HG02885 (cell line): Measurements from ENCODE around the gene PET100.

Experiments used
- ATAC-seq: cut with Tn5 transposase; IDR thresholded peaks from one replicate; pipeline ENCODE4 v1.9.1; 2021; ENCODE audit warnings: mild to moderate bottlenecking; ENCODE audit not compliant: unreplicated experiment, poor library complexity

The PET100 gene

GRCh38 chr19:7629347-7630054 lies at the start of gene PET100, which contains the start of gene XAB2:
PET100 (plus strand) TSS chr19:7629793; CDS start chr19:7629834, 41 bp downstream.
XAB2 (minus strand) TSS chr19:7629545; CDS start chr19:7629527, 18 bp downstream.
- peak; percentile 91 for ATAC-seq

DNA sequence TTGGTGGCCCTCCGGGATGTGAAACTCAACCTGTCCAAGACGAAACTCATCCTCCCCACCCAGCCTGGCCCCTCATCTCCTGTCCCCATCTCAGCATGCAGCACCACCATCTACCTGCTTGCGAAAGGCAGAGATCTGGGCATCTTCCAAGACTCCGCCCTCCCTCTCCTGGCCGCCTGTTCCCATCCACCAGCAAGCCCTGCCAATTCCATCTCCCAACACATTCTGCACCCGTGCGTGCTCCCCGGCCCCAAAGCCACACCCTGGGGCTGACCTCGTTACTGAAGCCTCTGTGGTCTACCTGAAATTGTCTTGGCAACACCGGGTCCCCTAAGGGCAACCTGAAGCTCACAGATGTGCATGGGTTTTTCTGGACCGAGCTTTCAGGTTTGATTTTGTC lies 47.1 kb upstream of the PET100 start:
- ATAC-seq: no peak

- ATAC-seq: no peak
Measured at GRCh38 chr19:7589822-7590221, 39.8 kb upstream of the PET100 start.

DNA sequence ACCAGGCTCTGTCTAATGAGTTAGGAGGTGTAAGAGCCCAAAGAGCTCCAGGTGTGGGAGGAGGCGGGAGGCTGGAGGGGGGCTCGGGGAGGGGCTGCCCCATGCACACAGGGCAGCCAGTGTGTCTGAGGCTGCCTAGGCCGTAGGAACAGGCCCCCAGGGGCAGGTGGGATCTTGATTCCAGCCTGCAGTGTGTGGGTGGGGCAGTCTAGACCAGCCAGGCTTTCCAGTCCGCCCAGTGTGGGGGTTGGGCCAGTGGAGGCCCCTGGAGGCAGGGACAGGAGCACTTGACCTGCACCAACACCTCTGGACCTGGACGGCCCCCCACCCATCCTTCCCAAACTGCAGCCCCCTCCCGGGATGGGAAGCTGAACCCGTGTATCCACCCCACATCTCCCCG lies 39.3 kb upstream of the PET100 start:
- ATAC-seq: no peak

DNA sequence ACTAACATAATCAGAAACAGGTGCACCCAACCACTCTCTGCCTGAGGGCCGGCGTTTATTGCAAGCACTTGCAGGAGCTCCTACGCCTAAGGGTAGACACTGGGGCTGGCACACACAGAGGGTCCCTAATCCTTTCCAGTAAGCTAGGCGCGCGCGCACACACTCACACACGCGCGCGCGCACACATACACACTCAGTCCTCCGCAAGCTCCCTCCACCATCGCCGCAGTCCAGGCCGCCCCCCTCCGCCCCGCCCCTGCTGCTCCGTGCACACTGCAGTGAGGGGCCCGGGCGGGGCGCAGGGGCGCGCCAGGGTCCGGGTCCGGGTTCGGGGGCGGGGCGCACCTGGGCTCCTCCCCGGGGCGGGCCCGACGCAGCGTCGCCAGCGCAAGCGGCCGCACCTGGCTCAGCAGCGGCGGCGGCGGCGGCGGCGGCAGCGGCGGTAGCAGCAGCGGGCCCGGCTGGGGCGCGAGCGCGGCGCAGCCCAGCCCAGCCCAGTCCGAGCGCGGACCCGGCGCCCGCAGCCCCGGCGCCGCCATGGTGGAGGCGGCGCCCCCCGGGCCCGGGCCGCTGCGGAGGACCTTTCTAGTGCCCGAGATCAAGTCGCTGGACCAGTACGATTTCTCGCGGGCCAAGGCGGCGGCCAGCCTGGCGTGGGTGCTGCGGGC lies 34.0 kb upstream of the PET100 start, which contains the start of gene CAMSAP3:
Gene CAMSAP3 (plus strand): TSS at position 398 of the 668 bp plus-strand sequence. CDS start 140 bp downstream, at position 538.
- ATAC-seq: peak; percentile 53

DNA sequence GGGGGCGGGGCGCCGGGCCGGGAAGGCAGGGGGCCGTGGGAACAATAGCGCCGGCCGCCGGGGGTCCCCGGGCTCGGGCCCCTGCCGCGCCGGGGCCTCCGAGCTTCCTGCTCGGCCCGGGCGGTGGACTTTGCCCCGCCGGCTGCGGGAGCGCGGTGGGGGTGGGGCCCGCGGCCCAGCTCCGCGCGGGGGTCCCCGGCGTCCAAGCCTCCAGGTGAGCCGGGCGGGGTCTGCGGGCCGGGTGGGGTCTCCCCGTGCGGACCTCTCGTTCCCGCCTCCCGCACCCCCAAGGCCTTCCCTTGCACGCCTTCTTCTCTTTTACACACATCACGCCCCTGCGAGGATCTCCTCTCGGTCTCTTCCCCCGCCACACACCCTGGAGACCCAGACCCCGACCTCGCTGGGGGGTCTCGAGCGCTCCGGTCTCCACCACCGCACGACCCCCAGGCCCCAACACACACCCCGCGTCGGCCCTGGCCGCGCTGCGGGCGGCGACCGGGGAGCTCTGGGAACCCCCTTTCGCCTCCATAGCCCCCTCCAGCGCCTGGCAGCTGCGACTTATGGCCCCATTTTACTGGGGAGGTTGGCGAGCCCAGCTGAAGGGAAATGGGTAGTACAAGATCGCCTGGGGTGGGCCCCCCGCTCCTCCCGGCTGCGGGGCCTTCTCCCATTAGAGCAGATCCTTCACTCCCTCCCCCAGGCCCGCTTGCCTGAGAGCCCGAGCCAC lies 33.2 kb upstream of the PET100 start:
- peak; percentile 4 for ATAC-seq

- no peak for ATAC-seq
Measured at GRCh38 chr19:7597689-7598088, 31.9 kb upstream of the PET100 start.

- no peak for ATAC-seq
Measured at GRCh38 chr19:7598180-7598579, 31.4 kb upstream of the PET100 start.

- ATAC-seq: no peak
Measured at GRCh38 chr19:7600721-7601120, 28.9 kb upstream of the PET100 start.

DNA sequence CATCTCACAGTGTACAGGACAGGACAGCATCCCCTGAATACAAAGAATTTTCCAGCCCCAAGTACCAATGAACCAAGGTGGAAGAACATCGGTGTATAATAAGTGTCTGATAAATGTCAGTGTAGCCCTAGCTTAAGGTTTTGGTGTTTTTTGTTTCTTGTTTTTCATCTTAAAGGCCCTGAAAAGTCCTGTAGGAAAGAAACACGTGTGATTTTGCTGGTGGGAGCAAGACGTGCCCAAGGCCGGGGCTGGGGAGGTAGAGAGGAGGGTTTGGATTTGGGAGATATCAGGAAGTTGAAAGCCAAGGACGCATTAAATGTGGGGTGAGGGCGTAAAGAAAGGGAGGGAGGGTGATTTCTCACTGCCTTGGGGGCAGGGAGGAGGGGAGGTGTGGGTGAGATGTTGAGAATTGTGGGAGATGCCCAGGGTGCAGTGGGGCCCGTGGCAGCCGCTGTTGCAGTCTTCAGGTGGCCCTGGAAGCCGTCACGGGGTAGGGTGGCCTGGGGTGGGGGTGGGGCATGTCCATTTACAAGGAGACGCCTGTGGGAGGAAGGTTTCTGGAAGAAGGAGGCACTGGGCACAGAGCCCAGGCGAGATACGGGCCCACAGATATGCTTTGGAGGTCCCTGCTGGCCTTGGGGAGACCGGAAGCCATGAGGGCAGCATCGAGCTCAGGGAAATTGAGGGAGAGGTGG lies 27.2 kb upstream of the PET100 start:
- no peak for ATAC-seq

- no peak for ATAC-seq
Measured at GRCh38 chr19:7602935-7603497, 26.6 kb upstream of the PET100 start.

- ATAC-seq: no peak
Measured at GRCh38 chr19:7603919-7604318, 25.7 kb upstream of the PET100 start.

GRCh38 chr19:7605490-7606222 lies 23.9 kb upstream of the PET100 start:
- ATAC-seq: no peak

GRCh38 chr19:7606289-7606688 lies 23.3 kb upstream of the PET100 start:
- ATAC-seq: no peak

DNA sequence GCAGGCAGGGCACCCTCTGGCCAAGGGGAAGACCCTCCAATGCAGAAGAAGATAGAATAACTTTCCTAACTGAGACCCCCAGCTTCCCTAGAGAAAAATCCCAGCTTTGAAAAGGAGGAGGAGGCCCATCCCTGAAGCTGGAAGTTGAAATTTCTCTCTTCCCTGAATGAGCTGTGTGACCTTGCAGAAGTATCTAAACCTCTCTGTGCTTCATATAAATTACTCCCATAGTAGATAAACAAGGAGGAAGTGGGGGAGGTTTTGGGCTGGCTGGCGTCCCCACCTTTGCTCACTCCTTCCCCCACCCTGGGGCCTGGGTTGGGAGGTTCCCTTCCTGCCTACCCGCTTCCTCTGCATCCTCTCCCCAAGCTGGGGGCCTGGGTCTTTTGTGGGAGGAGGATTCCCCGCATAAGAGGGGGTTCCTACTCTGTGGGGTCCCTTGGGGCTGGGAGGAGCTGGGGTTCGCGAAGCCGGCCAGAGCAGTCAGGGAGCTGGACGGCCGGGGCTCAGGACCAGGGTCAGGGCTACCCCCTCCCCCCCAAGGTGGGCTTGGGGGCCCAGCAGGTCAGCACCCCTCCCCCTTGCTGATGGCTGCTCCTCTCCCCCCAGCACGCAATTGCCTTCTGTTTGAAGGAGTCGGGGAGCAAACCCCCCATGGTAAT lies 22.2 kb upstream of the PET100 start:
- ATAC-seq: no peak

DNA sequence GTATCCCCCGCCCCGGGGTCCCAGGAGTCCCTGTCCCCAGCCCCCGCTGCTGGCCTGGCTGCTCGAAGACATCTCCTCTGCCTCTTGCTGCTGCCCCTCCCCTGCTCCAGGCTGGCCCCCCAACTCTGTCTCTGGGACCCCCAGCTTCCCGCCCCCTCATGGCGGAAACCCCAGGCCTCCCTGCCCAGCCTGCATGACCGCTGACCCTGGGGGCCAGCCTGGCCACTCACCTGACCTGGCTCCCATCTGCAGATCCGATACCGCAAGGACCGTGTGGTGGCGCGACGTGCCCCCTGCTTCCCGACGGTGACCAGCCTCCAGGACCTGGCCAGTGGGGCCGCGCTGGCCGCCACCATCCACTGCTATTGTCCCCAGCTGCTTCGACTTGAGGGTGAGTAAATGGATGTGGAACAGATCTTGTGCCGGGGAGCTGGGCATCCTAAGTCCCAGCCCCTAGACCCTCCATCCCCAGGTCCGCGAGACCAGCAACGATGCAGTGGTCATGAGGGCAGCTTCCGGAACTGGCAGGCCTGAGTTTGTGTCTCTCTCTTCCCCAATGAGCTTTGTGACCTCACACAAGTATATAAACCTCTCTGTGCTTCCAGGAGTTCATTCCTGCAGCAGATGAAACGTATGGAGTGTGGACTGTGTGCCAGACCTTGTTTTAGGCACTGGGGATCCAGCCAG lies 21.6 kb upstream of the PET100 start:
- no peak for ATAC-seq

DNA sequence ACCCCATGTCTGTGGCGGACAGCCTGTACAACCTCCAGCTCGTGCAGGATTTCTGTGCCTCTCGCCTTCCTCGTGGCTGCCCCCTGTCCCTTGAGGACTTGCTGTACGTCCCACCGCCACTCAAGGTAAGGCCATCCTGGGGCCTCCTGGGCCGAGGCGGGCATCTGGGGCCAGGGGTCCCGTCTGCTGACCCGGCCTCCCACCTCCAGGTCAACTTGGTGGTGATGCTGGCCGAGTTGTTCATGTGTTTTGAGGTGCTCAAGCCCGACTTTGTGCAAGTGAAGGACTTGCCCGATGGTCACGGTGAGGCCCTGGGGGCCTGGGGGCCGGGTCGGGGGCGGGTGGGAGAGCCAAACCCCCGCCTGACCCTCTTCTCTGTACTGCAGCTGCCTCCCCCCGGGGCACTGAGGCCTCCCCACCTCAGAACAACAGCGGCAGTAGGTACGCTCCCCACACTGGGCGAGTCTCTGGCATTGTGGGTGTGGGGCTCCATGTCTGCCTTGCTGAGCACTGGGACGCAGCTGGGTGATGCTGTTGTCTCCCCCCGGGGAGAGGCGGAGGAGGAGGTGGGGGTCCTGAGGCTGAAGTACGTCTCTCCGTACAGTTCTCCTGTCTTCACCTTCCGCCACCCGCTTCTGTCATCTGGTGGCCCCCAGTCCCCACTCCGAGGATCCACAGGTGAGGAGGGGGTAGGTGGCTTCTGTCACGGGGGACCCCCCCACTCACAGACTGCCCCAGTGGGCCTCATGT lies 18.9 kb upstream of the PET100 start:
- ATAC-seq: no peak
